ENCODE data around the gene COX14.

Gene COX14

DNA sequence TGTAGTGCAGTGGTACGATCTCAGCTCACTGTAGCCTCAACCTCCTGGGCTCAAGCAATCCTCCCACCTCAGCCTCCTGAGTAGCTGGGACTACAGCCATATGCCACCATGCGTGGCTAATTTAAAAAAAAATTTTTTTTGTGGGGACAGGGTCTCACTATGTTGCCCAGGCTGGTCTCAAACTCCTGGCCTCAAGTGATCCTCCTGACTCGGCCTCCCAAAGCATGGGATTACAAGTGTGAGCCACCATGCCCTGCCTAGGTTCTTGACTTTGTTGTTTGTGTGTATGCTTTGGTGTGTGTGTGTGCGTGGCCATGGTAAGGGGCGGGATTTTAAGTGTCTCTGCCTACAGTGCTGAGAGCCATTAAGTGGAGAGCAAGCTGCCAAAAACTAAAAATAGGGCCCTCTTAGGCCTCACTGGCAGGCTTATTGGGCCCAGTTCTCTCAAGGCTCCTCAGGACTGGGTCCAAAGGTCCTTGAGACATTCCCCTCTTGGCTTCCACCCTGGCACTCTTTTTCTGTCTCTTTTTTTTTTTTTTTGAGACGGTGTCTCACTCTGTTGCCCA, 5.1 kb downstream of the COX14 start:
- no peak overlapping the region for H3K4me3 ChIP-seq (ENCODE audit: low read depth, low read length)
- TF ChIP-seq, protein P1, sequence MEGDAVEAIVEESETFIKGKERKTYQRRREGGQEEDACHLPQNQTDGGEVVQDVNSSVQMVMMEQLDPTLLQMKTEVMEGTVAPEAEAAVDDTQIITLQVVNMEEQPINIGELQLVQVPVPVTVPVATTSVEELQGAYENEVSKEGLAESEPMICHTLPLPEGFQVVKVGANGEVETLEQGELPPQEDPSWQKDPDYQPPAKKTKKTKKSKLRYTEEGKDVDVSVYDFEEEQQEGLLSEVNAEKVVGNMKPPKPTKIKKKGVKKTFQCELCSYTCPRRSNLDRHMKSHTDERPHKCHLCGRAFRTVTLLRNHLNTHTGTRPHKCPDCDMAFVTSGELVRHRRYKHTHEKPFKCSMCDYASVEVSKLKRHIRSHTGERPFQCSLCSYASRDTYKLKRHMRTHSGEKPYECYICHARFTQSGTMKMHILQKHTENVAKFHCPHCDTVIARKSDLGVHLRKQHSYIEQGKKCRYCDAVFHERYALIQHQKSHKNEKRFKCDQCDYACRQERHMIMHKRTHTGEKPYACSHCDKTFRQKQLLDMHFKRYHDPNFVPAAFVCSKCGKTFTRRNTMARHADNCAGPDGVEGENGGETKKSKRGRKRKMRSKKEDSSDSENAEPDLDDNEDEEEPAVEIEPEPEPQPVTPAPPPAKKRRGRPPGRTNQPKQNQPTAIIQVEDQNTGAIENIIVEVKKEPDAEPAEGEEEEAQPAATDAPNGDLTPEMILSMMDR (IDR thresholded peaks at IDR 0.05; ENCODE audit: insufficient read depth, low read depth, low read length, missing control alignments) = no peak
- no peak for DNase-seq (ENCODE audit: low read depth)

DNA sequence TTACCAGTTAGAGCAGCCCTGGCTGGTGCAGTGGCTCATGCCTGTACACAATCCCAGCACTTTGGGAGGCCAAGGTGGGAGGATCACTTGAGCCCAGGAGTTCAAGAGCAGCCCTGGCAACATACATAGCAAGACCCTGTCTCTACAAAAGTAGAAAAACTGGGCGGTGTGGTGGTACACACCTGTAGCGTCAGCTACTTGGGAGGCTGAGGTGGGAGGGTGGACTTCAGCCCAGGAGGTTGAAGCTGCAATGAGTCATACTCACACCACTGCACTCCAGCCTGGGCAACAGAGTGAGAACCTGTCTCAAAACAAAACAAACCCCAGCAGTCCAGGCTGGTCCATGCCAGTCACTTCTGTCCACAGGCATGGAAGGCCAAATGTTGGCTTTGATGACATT, 7.4 kb downstream of the COX14 start:
- TF ChIP-seq, protein P1 (IDR thresholded peaks at IDR 0.05; ENCODE audit: insufficient read depth, low read depth, low read length, missing control alignments) = no peak
- DNase-seq (ENCODE audit: low read depth) = no peak
- H3K4me3 ChIP-seq (ENCODE audit: low read depth, low read length) = no peak overlapping the region

DNA sequence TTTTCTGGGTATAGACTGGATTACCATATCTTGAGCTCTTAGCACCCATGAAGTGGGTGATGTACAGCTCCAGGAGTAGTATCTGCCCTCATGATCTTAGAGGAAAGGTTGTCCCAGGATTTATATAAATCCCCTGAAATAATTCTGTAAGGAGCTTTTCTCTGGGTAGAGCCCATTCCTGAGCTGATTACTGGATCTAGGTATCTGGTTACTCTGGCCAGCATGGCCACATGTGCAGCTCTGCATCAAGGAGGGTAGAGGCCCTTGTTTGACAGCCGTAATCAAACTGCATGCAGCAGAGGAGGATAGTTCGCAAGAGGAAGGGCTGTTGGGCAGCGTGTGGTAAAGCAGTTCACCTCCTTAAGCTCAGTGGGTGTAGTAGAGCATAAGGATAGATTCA, 8.5 kb downstream of the COX14 start:
- TF ChIP-seq, protein P1 (IDR thresholded peaks at IDR 0.05; ENCODE audit: insufficient read depth, low read depth, low read length, missing control alignments) = no peak
- H3K4me3 ChIP-seq (ENCODE audit: low read depth, low read length) = no peak overlapping the region
- DNase-seq (ENCODE audit: low read depth) = no peak

DNA sequence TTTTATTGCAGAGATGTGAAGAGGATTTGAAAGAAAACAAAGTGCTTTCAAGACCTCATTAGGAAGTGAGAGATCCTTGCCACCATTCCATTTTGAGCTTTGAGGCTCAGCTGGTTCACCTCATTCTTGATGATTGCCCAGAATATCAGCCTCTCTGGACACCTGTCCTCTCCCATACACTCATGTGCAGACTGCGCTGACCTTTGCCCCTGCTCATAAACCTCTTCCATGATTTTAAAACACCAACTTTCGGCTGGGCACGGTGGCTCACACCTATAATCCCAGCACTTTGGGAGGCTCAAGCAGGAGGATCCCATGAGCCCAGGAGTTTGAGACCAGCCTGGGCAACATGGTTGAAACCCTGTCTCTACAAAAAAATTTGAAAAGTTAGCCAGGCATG, 8.9 kb downstream of the COX14 start:
- TF ChIP-seq, protein P1 (IDR thresholded peaks at IDR 0.05; ENCODE audit: insufficient read depth, low read depth, low read length, missing control alignments) = no peak
- no peak overlapping the region for H3K4me3 ChIP-seq (ENCODE audit: low read depth, low read length)
- no peak for DNase-seq (ENCODE audit: low read depth)

DNA sequence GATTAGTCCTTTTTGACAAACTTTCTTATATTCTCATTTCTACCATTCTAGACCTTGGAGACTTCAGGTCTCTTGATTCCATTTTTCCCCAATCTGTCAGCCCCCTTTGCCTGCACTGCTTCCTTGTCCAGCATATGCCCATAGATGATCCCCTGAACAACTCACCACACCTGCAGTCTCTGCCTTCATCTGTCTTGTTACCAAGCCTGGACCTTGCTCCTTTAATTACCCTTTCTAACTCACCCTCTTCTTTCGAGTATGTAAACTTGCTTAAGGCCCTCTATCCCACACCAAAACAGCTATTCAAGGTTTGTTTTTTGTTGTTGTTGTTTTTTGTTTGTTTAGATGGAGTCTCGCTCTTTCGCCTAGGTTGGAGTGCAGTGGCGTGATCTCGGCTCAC, 9.6 kb downstream of the COX14 start:
- no peak for DNase-seq (ENCODE audit: low read depth)
- no peak overlapping the region for H3K4me3 ChIP-seq (ENCODE audit: low read depth, low read length)
- TF ChIP-seq, protein P1 (IDR thresholded peaks at IDR 0.05; ENCODE audit: insufficient read depth, low read depth, low read length, missing control alignments) = no peak

DNA sequence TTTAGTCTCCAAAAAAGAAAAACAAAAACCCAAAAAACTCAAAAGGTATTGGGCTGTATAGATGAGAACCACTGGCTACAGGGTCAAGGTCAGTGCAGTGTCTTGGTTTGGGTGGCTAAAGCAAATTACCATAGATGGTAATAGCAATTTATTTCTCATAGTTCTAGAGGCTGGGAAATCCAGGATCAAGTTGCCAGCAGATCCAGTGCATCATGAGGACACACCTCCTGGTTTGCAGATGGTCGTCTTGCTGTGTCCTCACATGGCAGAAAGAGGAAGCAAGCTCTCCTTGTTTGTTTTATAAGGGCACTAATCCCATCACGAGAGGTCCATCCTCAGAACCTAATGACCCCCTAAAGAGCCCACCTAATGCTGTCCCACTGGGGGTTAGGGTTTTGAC, 11.2 kb downstream of the COX14 start:
- TF ChIP-seq, protein P1 (IDR thresholded peaks at IDR 0.05; ENCODE audit: insufficient read depth, low read depth, low read length, missing control alignments) = no peak
- no peak for DNase-seq (ENCODE audit: low read depth)
- H3K4me3 ChIP-seq (ENCODE audit: low read depth, low read length) = no peak overlapping the region

DNA sequence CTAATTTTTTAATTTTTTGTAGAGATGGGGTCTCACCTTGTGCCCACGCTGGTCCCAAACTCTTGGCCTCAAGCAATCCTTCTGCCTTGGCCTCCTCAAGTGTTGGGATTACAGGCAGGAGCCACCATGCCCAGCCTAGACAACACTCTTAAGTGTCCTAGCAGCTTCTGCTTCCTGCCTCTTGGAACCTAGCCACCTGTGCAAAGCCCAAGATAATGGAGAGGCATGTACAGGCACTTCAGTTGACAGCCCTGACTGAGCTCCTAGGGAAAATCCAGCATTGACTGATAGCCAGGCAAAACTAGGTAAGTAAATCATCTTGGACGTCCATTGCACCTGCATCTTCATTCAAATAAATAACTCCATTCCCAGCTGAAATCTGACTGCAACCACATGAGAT, 15.5 kb downstream of the COX14 start:
- DNase-seq (ENCODE audit: low read depth) = no peak
- TF ChIP-seq, protein P1 (IDR thresholded peaks at IDR 0.05; ENCODE audit: insufficient read depth, low read depth, low read length, missing control alignments) = no peak
- no peak overlapping the region for H3K4me3 ChIP-seq (ENCODE audit: low read depth, low read length)

Measured in GM12865 (cell line).